ENCODE results near the gene MED12L.
"Not testable (repeated sequence)": the region's sequence is repeated elsewhere in the genome, so short reads cannot be mapped to it uniquely, and the experiment has no call there.

Gene MED12L

GRCh38 chr3:151228666-151229040, 143.2 kb downstream of the MED12L start:
- DNase-seq (ENCODE audit: insufficient read length, low spot score) (no peak), FAIRE-seq (no peak)
- no peak for TF ChIP-seq POLR2A (IDR thresholded peaks at IDR 0.05; ENCODE audit: low read depth, low read length)

GRCh38 chr3:151230646-151231045, 145.2 kb downstream of the MED12L start:
- FAIRE-seq: no peak
- TF ChIP-seq POLR2A (IDR thresholded peaks at IDR 0.05; ENCODE audit: low read depth, low read length): no peak
- DNase-seq (ENCODE audit: insufficient read length, low spot score): no peak

- FAIRE-seq; DNase-seq (ENCODE audit: insufficient read length, low spot score): not testable (repeated sequence)
Observed at GRCh38 chr3:151232403-151232802, 146.9 kb downstream of the MED12L start.

- TF ChIP-seq POLR2A (IDR thresholded peaks at IDR 0.05; ENCODE audit: low read depth, low read length): no peak
- FAIRE-seq (no peak), DNase-seq (ENCODE audit: insufficient read length, low spot score) (no peak)
Observed at GRCh38 chr3:151232991-151233390, 147.5 kb downstream of the MED12L start.

- FAIRE-seq: no peak
- DNase-seq (ENCODE audit: insufficient read length, low spot score): no peak
- TF ChIP-seq POLR2A (IDR thresholded peaks at IDR 0.05; ENCODE audit: low read depth, low read length): no peak
Observed at GRCh38 chr3:151234825-151235224, 149.4 kb downstream of the MED12L start.

- no peak for TF ChIP-seq POLR2A (IDR thresholded peaks at IDR 0.05; ENCODE audit: low read depth, low read length)
- FAIRE-seq (no peak), DNase-seq (ENCODE audit: insufficient read length, low spot score) (no peak)
Observed at GRCh38 chr3:151236316-151236715, 150.9 kb downstream of the MED12L start.

GRCh38 chr3:151236736-151237135, 151.3 kb downstream of the MED12L start:
- FAIRE-seq (no peak), DNase-seq (ENCODE audit: insufficient read length, low spot score) (no peak)
- no peak for TF ChIP-seq POLR2A (IDR thresholded peaks at IDR 0.05; ENCODE audit: low read depth, low read length)

- FAIRE-seq; DNase-seq (ENCODE audit: insufficient read length, low spot score): not testable (repeated sequence)
Observed at GRCh38 chr3:151242006-151242405, 156.5 kb downstream of the MED12L start.

GRCh38 chr3:151248772-151249337, 163.4 kb downstream of the MED12L start:
- FAIRE-seq (no peak), DNase-seq (ENCODE audit: insufficient read length, low spot score) (no peak)
- TF ChIP-seq POLR2A (IDR thresholded peaks at IDR 0.05; ENCODE audit: low read depth, low read length): no peak

GRCh38 chr3:151256749-151257148, 171.3 kb downstream of the MED12L start:
- no peak for FAIRE-seq
- no peak for TF ChIP-seq POLR2A (IDR thresholded peaks at IDR 0.05; ENCODE audit: low read depth, low read length)
- no peak for DNase-seq (ENCODE audit: insufficient read length, low spot score)

GRCh38 chr3:151259664-151260063, 174.2 kb downstream of the MED12L start:
- DNase-seq (ENCODE audit: insufficient read length, low spot score) (no peak), FAIRE-seq (no peak)
- no peak for TF ChIP-seq POLR2A (IDR thresholded peaks at IDR 0.05; ENCODE audit: low read depth, low read length)

- FAIRE-seq (no peak), DNase-seq (ENCODE audit: insufficient read length, low spot score) (no peak)
- no peak for TF ChIP-seq POLR2A (IDR thresholded peaks at IDR 0.05; ENCODE audit: low read depth, low read length)
Observed at GRCh38 chr3:151262871-151263525, 177.5 kb downstream of the MED12L start.

- TF ChIP-seq POLR2A (IDR thresholded peaks at IDR 0.05; ENCODE audit: low read depth, low read length): no peak
- DNase-seq (ENCODE audit: insufficient read length, low spot score) (no peak), FAIRE-seq (no peak)
Observed at GRCh38 chr3:151264605-151265004, 179.1 kb downstream of the MED12L start.

- no peak for TF ChIP-seq POLR2A (IDR thresholded peaks at IDR 0.05; ENCODE audit: low read depth, low read length)
- no peak for FAIRE-seq
- no peak for DNase-seq (ENCODE audit: insufficient read length, low spot score)
Observed at GRCh38 chr3:151265166-151265565, 179.7 kb downstream of the MED12L start.

- TF ChIP-seq POLR2A (IDR thresholded peaks at IDR 0.05; ENCODE audit: low read depth, low read length): no peak
- FAIRE-seq: no peak
Observed at GRCh38 chr3:151265866-151266265, 180.4 kb downstream of the MED12L start.

More at GRCh38 chr3:151265866-151266265, 180.4 kb downstream of the MED12L start:
- DNase-seq (ENCODE audit: insufficient read length, low spot score): no peak
